HCT116 (cell line): ENCODE data around the gene TRIM65.

ENCODE experiments used
- CTCF ChIP-seq, 3 experiments: fragments of 200-600 bp in 1 of 3; sonication (generic) in 1 of 3; IDR thresholded peaks in 2 of 3; conservative IDR thresholded peaks in 1 of 3; 2 replicates each; pipeline ENCODE4 v1.5.1; 2012 to 2017; ENCODE audit warnings: low read depth in 2 of 3, low read length in 2 of 3, antibody characterized with exemption in 1 of 3, borderline replicate concordance in 1 of 3, control low read depth in 1 of 3, mild to moderate bottlenecking in 1 of 3, mixed read lengths in 1 of 3, mixed run types in 1 of 3, moderate library complexity in 1 of 3; ENCODE audit not compliant: insufficient read depth in 1 of 3
- EZH2 ChIP-seq: fragments of 200-600 bp; sonication (generic); IDR thresholded peaks from 2 replicates; pipeline ENCODE4 v1.6.1; 2017; ENCODE audit warnings: antibody characterized with exemption, mixed run types
- POLR2A ChIP-seq: IDR thresholded peaks from 2 replicates; pipeline ENCODE4 v1.7.0; 2011; ENCODE audit warnings: borderline replicate concordance; ENCODE audit not compliant: insufficient read depth, insufficient read length; ENCODE audit errors: extremely low read depth
- POLR2AphosphoS5 ChIP-seq: IDR thresholded peaks from 2 replicates; pipeline ENCODE4 v1.6.1; 2011; ENCODE audit warnings: mild to moderate bottlenecking, low read depth, low read length, moderate library complexity
- TF ChIP-seq, protein P1 (sequence below): IDR thresholded peaks from 2 replicates; pipeline ENCODE4 v1.6.1; 2012

DNA sequence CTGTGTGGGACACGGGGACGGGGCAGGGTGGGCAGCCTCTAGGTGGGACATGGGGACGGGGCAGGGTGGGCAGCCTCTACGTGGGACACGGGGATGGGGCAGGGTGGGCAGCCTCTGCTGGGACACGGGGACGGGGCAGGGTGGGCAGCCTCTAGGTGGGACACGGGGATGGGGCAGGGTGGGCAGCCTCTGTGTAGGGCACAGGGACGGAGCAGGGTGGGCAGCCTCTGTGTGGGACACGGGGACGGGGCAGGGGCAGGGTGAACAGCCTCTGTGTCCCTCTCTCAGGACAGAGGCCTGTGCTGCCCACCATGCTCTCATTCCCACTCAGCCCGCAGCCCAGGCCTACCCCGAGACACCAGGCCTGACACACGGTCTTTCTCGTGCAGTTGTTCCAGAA lies 24.8 kb upstream of the TRIM65 start:
- TF ChIP-seq CTCF (IDR thresholded peaks at IDR 0.05 in 2 of 3, conservative IDR thresholded peaks at IDR 0.05 in 1 of 3; ENCODE audit: borderline replicate concordance in 1 of 3, insufficient read depth in 1 of 3, low read depth in 2 of 3, low read length in 2 of 3) = no peak
- TF ChIP-seq, protein P1, sequence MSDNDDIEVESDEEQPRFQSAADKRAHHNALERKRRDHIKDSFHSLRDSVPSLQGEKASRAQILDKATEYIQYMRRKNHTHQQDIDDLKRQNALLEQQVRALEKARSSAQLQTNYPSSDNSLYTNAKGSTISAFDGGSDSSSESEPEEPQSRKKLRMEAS = no peak
- TF ChIP-seq POLR2A = no peak
- TF ChIP-seq POLR2AphosphoS5 = no peak
- TF ChIP-seq EZH2 = no peak
